Activated CD8-positive, alpha-beta memory T cell treated with anti-CD3 and anti-CD28 coated beads, Interleukin-2, amount 10 ng/mL, durations not matched to agents 7 days and 5 days (primary cell): Measurements from ENCODE around the gene AP4M1. TPM values are rescaled to one million over a fixed set of nuclear protein-coding genes. Genes with fewer than 3 reads are reported as not detected.

Experiments
- ATAC-seq: fragments of 150-1000 bp; cut with Tn5 transposase; one replicate; pipeline ENCODE4 v1.10.0; 2021; ENCODE audit warnings: moderate library complexity
- CTCF ChIA-PET: fragments of 350-600 bp; sonication (Branson Sonifier 250); formaldehyde crosslinking; loops from one replicate; lab custom pipeline; 2021; ENCODE audit warnings: antibody characterized with exemption; lab: Charles Lee
- DNase-seq: peaks from one replicate; pipeline ENCODE4 v3.0.0-alpha.2; 2020
- H3K27ac Mint-ChIP-seq: one replicate; pipeline ENCODE4 v1.8.0; 2021; ENCODE audit warnings: mild to moderate bottlenecking, mixed read lengths
- H3K27me3 Mint-ChIP-seq: one replicate; pipeline ENCODE4 v1.8.0; 2021; ENCODE audit warnings: mixed read lengths
- H3K36me3 Mint-ChIP-seq: one replicate; pipeline ENCODE4 v1.8.0; 2021; ENCODE audit warnings: mild to moderate bottlenecking, mixed read lengths
- H3K4me1 Mint-ChIP-seq: one replicate; pipeline ENCODE4 v1.8.0; 2021; ENCODE audit warnings: mixed read lengths
- H3K4me3 Mint-ChIP-seq: one replicate; pipeline ENCODE4 v1.8.0; 2021; ENCODE audit warnings: mild to moderate bottlenecking, moderate library complexity, mixed read lengths
- H3K9me3 Mint-ChIP-seq: one replicate; pipeline ENCODE4 v1.8.0; 2022; ENCODE audit warnings: low read depth, mixed read lengths
- total RNA-seq, 2 experiments: library from RNA; stranded (reverse); gene quantifications; one replicate each; pipeline ENCODE4 v1.2.3, GENCODE V29; 2021

The AP4M1 gene
- total RNA-seq, 2 experiments from 2014 or later, result 9.9 to 10.6 TPM

GRCh38 chr7:100102950-100103840 is 1.8 kb downstream of the AP4M1 start:
- Mint-ChIP-seq H3K4me3 (peak overlapping the region; percentile 90), H3K36me3 (peaks cover 30% of the 10 kb centered on the region), H3K27ac (peak overlapping the region; percentile 93), H3K4me1 (peaks cover 33% of the 10 kb centered on the region), H3K9me3 (no peaks in the 10 kb centered on the region), H3K27me3 (no peaks in the 10 kb centered on the region)
- ATAC-seq, result no peak
- no peak for DNase-seq
- CTCF ChIA-PET, result interaction anchor here (1.2 to 6.8 kb wide), 5 partner anchors 8 to 28 kb away, joined by 4 to 60 read pairs (median 8); partner anchors contain the start of gene COPS6

GRCh38 chr7:100105534-100105933 is 4.1 kb downstream of the AP4M1 start:
- DNase-seq (no peak), ATAC-seq (no peak)
- Mint-ChIP-seq H3K4me3 (no peak overlapping the region), H3K27ac (no peak overlapping the region), H3K4me1 (peaks cover 13% of the 10 kb centered on the region), H3K27me3 (no peaks in the 10 kb centered on the region), H3K9me3 (no peaks in the 10 kb centered on the region), H3K36me3 (peaks cover 12% of the 10 kb centered on the region)
- CTCF ChIA-PET, result interaction anchor here (1.0 to 6.8 kb wide), 2 partner anchors 10 to 26 kb away, joined by 3 to 60 read pairs; no protein-coding TSS in a partner anchor

- CTCF ChIA-PET, result interaction anchor here (6.8 kb wide), 1 partner anchor 24 kb away, joined by 60 read pairs; no protein-coding TSS in a partner anchor
- DNase-seq (no peak), ATAC-seq (no peak)
- Mint-ChIP-seq H3K9me3 (no peaks in the 10 kb centered on the region), H3K27me3 (no peaks in the 10 kb centered on the region), H3K4me1 (peaks cover 11% of the 10 kb centered on the region), H3K27ac (no peak overlapping the region), H3K4me3 (no peak overlapping the region), H3K36me3 (peaks cover 20% of the 10 kb centered on the region)
These were observed 5.2 kb downstream of the AP4M1 start for GRCh38 chr7:100106633-100107032.

- Mint-ChIP-seq H3K4me1 (peaks cover 11% of the 10 kb centered on the region), H3K4me3 (no peak overlapping the region), H3K36me3 (peaks cover 21% of the 10 kb centered on the region), H3K27ac (no peak overlapping the region), H3K9me3 (no peaks in the 10 kb centered on the region), H3K27me3 (no peaks in the 10 kb centered on the region)
- CTCF ChIA-PET, result no interaction called here
- DNase-seq (no peak), ATAC-seq (no peak)
These were observed 5.8 kb downstream of the AP4M1 start for GRCh38 chr7:100107125-100107737.

GRCh38 chr7:100107890-100108289 is 6.4 kb downstream of the AP4M1 start:
- DNase-seq, result no peak
- Mint-ChIP-seq H3K27me3 (no peaks in the 10 kb centered on the region), H3K36me3 (peaks cover 23% of the 10 kb centered on the region), H3K4me3 (no peak overlapping the region), H3K27ac (peak overlapping the region; percentile 54), H3K4me1 (peaks cover 6% of the 10 kb centered on the region), H3K9me3 (no peaks in the 10 kb centered on the region)
- CTCF ChIA-PET, result no interaction called here
- no peak for ATAC-seq

GRCh38 chr7:100109521-100110163 is 8.2 kb downstream of the AP4M1 start:
- Mint-ChIP-seq H3K27ac (no peak overlapping the region), H3K27me3 (no peaks in the 10 kb centered on the region), H3K4me3 (no peak overlapping the region), H3K9me3 (no peaks in the 10 kb centered on the region), H3K36me3 (peaks cover 21% of the 10 kb centered on the region), H3K4me1 (no peaks in the 10 kb centered on the region)
- CTCF ChIA-PET, result interaction anchor here (1.4 kb wide), 1 partner anchor 21 kb away, joined by 4 read pairs; no protein-coding TSS in a partner anchor
- ATAC-seq (no peak), DNase-seq (no peak)

GRCh38 chr7:100111156-100111555 is 9.7 kb downstream of the AP4M1 start:
- ATAC-seq (no peak), DNase-seq (no peak)
- Mint-ChIP-seq H3K9me3 (no peaks in the 10 kb centered on the region), H3K4me3 (no peak overlapping the region), H3K36me3 (peaks cover 25% of the 10 kb centered on the region), H3K27ac (no peak overlapping the region), H3K4me1 (no peaks in the 10 kb centered on the region), H3K27me3 (no peaks in the 10 kb centered on the region)
- CTCF ChIA-PET, result interaction anchor here (1.1 kb wide), 1 partner anchor 9 kb away, joined by 4 read pairs; the partner anchor contains the start of gene AP4M1

GRCh38 chr7:100111914-100112313 is 10.5 kb downstream of the AP4M1 start:
- Mint-ChIP-seq H3K4me1 (no peaks in the 10 kb centered on the region), H3K27me3 (no peaks in the 10 kb centered on the region), H3K4me3 (no peak overlapping the region), H3K27ac (no peak overlapping the region), H3K9me3 (no peaks in the 10 kb centered on the region), H3K36me3 (peaks cover 28% of the 10 kb centered on the region)
- DNase-seq (no peak), ATAC-seq (no peak)
- CTCF ChIA-PET, result interaction anchor here (1.0 to 1.1 kb wide), 2 partner anchors 10 to 17 kb away, joined by 3 to 4 read pairs; partner anchors contain the start of gene AP4M1

GRCh38 chr7:100115026-100115425 is 13.6 kb downstream of the AP4M1 start:
- Mint-ChIP-seq H3K4me1 (peaks cover 10% of the 10 kb centered on the region), H3K4me3 (no peak overlapping the region), H3K9me3 (no peaks in the 10 kb centered on the region), H3K27ac (no peak overlapping the region), H3K36me3 (peaks cover 19% of the 10 kb centered on the region), H3K27me3 (no peaks in the 10 kb centered on the region)
- ATAC-seq (no peak), DNase-seq (no peak)
- CTCF ChIA-PET, result interaction anchor here (1.2 to 1.3 kb wide), 3 partner anchors 9 to 16 kb away, joined by 3 to 4 read pairs (median 3); no protein-coding TSS in a partner anchor

- Mint-ChIP-seq H3K9me3 (no peaks in the 10 kb centered on the region), H3K36me3 (peaks cover 14% of the 10 kb centered on the region), H3K27me3 (no peaks in the 10 kb centered on the region), H3K4me1 (peaks cover 24% of the 10 kb centered on the region), H3K4me3 (peak overlapping the region; percentile 93), H3K27ac (peak overlapping the region; percentile 91)
- ATAC-seq (no peak), DNase-seq (no peak)
- CTCF ChIA-PET, result no interaction called here
These were observed 17.1 kb downstream of the AP4M1 start for GRCh38 chr7:100118388-100119071.

GRCh38 chr7:100119072-100119969 is 17.9 kb downstream of the AP4M1 start, which contains the start of the genes CNPY4 and TAF6:
TSS of gene CNPY4 (plus strand) at chr7:100119634. CDS start at chr7:100119745, 111 bp downstream.
TSS of gene TAF6 (minus strand) at chr7:100119358. CDS start at chr7:100114209, 5,149 bp downstream.
- Mint-ChIP-seq H3K4me1 (peaks cover 26% of the 10 kb centered on the region), H3K36me3 (peaks cover 17% of the 10 kb centered on the region), H3K4me3 (peak within 1 kb of the TSS; percentile 93), H3K27me3 (no peaks in the 10 kb centered on the region), H3K9me3 (no peaks in the 10 kb centered on the region), H3K27ac (peak within 1 kb of the TSS; percentile 91)
- CTCF ChIA-PET, result interaction anchor here (1.0 to 2.5 kb wide), 5 partner anchors 11 to 139 kb away, joined by 3 to 26 read pairs (median 4); partner anchors contain the start of genes AP4M1 and COPS6
- ATAC-seq (peak; percentile 80), DNase-seq (peak; percentile 96)
